OCI-LY7 (cell line): ENCODE data around the gene ANKRD11. TPM values are rescaled to one million over a fixed set of nuclear protein-coding genes. Genes with fewer than 3 reads are reported as not detected.

Experiments used
- BruUV-seq: library from RNA; stranded (reverse); fragments of 400-500 nt; replicated peaks from 2 replicates; lab custom pipeline; 2021; lab: Mats Ljungman, UMichigan
- CTCF ChIA-PET: fragments of 300-600 bp; sonication (Branson Sonifier 250); formaldehyde crosslinking; loops from one replicate; lab custom pipeline; 2022; ENCODE audit warnings: antibody characterized with exemption; ENCODE audit not compliant: unreplicated experiment; lab: Charles Lee
- POLR2A ChIA-PET: fragments of 300-600 bp; sonication (Branson Sonifier 250); formaldehyde crosslinking; loops from one replicate; lab custom pipeline; 2022; ENCODE audit warnings: antibody characterized with exemption; lab: Charles Lee
- DNase-seq: peaks from one replicate; pipeline ENCODE4 v3.0.0-alpha.2; 2015; ENCODE audit warnings: low spot score
- H2AFZ ChIP-seq: fragments of 200-600 bp; sonication (generic), shearing (Covaris generic); 2 replicates; pipeline ENCODE4 v1.6.1; 2014; ENCODE audit warnings: mild to moderate bottlenecking, antibody characterized with exemption, low read length, moderate library complexity
- H3K27ac ChIP-seq: fragments of 200-600 bp; sonication (generic); 2 replicates; pipeline ENCODE4 v1.5.1; 2014; ENCODE audit warnings: mixed run types, low read depth, mild to moderate bottlenecking, moderate library complexity, low read length, inconsistent platforms; ENCODE audit not compliant: poor library complexity, severe bottlenecking
- H3K36me3 ChIP-seq: fragments of 200-600 bp; sonication (generic); 2 replicates; pipeline ENCODE4 v1.6.1; 2014; ENCODE audit warnings: mild to moderate bottlenecking, antibody characterized with exemption, low read length, moderate library complexity, mixed read lengths; ENCODE audit not compliant: insufficient read depth
- H3K4me1 ChIP-seq: fragments of 200-600 bp; sonication (generic); 2 replicates; pipeline ENCODE4 v1.5.1; 2014; ENCODE audit warnings: mild to moderate bottlenecking, low read length; ENCODE audit not compliant: insufficient read depth, poor library complexity, severe bottlenecking
- H3K4me2 ChIP-seq: fragments of 200-600 bp; sonication (generic); 2 replicates; pipeline ENCODE4 v1.6.1; 2014; ENCODE audit warnings: mild to moderate bottlenecking, low read length
- H3K4me3 ChIP-seq: fragments of 200-600 bp; sonication (generic); 2 replicates; pipeline ENCODE4 v1.5.1; 2014; ENCODE audit warnings: mild to moderate bottlenecking, low read depth, low read length; ENCODE audit not compliant: poor library complexity, severe bottlenecking
- H3K79me2 ChIP-seq: fragments of 200-600 bp; sonication (generic); 2 replicates; pipeline ENCODE4 v1.6.1; 2016; ENCODE audit warnings: low read depth, mild to moderate bottlenecking, low read length, moderate library complexity, mixed read lengths; ENCODE audit not compliant: insufficient read depth
- H3K9me2 ChIP-seq: fragments of 200-600 bp; sonication (generic); 2 replicates; pipeline ENCODE4 v1.6.1; 2016; ENCODE audit warnings: mild to moderate bottlenecking, low read length, mixed read lengths; ENCODE audit not compliant: insufficient read depth
- H3K9me3 ChIP-seq: fragments of 200-600 bp; sonication (generic); 2 replicates; pipeline ENCODE4 v1.6.1; 2014; ENCODE audit warnings: mild to moderate bottlenecking, mixed run types, low read length, mixed read lengths
- H4K20me1 ChIP-seq: fragments of 200-600 bp; sonication (generic); 2 replicates; pipeline ENCODE4 v1.6.1; 2014; ENCODE audit warnings: mild to moderate bottlenecking, antibody characterized with exemption, low read length, moderate library complexity, mixed read lengths; ENCODE audit not compliant: insufficient read depth
- CTCF ChIP-seq: fragments of 200-600 bp; sonication (generic); conservative IDR thresholded peaks from 2 replicates; pipeline ENCODE4 v1.5.1; 2014; ENCODE audit warnings: mild to moderate bottlenecking, antibody characterized with exemption, low read length, moderate library complexity, mixed read lengths
- EZH2phosphoT487 ChIP-seq: fragments of 200-600 bp; sonication (generic); IDR thresholded peaks from 2 replicates; pipeline ENCODE4 v1.6.1; 2018; ENCODE audit warnings: low read depth, borderline replicate concordance, mild to moderate bottlenecking, mixed run types, antibody characterized with exemption, low read length, moderate library complexity, mixed read lengths
- intact Hi-C: fragments of 100-400 bp; cut with micrococcal nuclease; formaldehyde crosslinking; loops from one replicate; pipeline ENCODE4 v1.10.0; 2022; ENCODE audit not compliant: unreplicated experiment
- total RNA-seq, 2 experiments: library from RNA; depleted of rRNA in 1 of 2; stranded (reverse); fragments of >200 nt in 1 of 2; shearing (Covaris generic) in 1 of 2; gene quantifications; 2 replicates each; pipeline ENCODE4 v1.2.3, GENCODE V29; 2014 to 2022

The ANKRD11 gene
- total RNA-seq, 2 experiments from 2014 or later, result 89.1 to 251 TPM

- no peak overlapping the region for H3K27ac ChIP-seq
- H3K9me3 ChIP-seq, result no peaks in the 10 kb centered on the region
- BruUV-seq, result no TSS peak
- H2AFZ ChIP-seq, result no peak overlapping the region
- H3K79me2 ChIP-seq, result peaks cover 97% of the 10 kb centered on the region
- peak overlapping the region; percentile 61 for H3K4me2 ChIP-seq
- no peak overlapping the region for H3K4me3 ChIP-seq
- H4K20me1 ChIP-seq, result peaks cover 25% of the 10 kb centered on the region
- no peaks in the 10 kb centered on the region for H3K9me2 ChIP-seq
- TF ChIP-seq EZH2phosphoT487 (no peak), CTCF (no peak)
- DNase-seq, result no peak
- POLR2A ChIA-PET, result no interaction called here
- intact Hi-C loops, result no loop called here
- peaks cover 37% of the 10 kb centered on the region for H3K4me1 ChIP-seq
- CTCF ChIA-PET, result no interaction called here
- H3K36me3 ChIP-seq, result peaks cover 13% of the 10 kb centered on the region
Observed at GRCh38 chr16:89326721-89327120, 163.6 kb downstream of the ANKRD11 start.

- peaks cover 30% of the 10 kb centered on the region for H3K4me1 ChIP-seq
- H2AFZ ChIP-seq, result no peak overlapping the region
- H3K27ac ChIP-seq, result peak overlapping the region; percentile 45
- ChIA-PET POLR2A (no interaction called here), CTCF (interaction anchor here (0.6 kb wide), 2 partner anchors 13 to 80 kb away, joined by 3 read pairs; no protein-coding TSS in a partner anchor)
- H3K9me3 ChIP-seq, result no peaks in the 10 kb centered on the region
- no peaks in the 10 kb centered on the region for H3K9me2 ChIP-seq
- H3K36me3 ChIP-seq, result peaks cover 13% of the 10 kb centered on the region
- intact Hi-C loops, result no loop called here
- BruUV-seq, result no TSS peak
- H3K4me3 ChIP-seq, result peak overlapping the region; percentile 2
- H3K4me2 ChIP-seq, result peak overlapping the region; percentile 61
- peaks cover 94% of the 10 kb centered on the region for H3K79me2 ChIP-seq
- peaks cover 22% of the 10 kb centered on the region for H4K20me1 ChIP-seq
- peak; percentile 44 for DNase-seq
- TF ChIP-seq CTCF (no peak), EZH2phosphoT487 (no peak)
Observed at GRCh38 chr16:89325861-89326471, 164.4 kb downstream of the ANKRD11 start.
